Cardiac muscle cell (in vitro differentiated cells and primary cell): ENCODE data around the gene EID1. TPM values are rescaled to one million over a fixed set of nuclear protein-coding genes. Genes with fewer than 3 reads are reported as not detected.

Experiments
- DNase-seq, 2 donors: peaks; one replicate each; pipeline versions ENCODE4 v3.0.0 to v3.0.0-alpha.2; 2010 to 2017; ENCODE audit warnings: low read depth in 1 of 2, low spot score in 1 of 2
- H3K27ac ChIP-seq: fragments of 200-600 bp; sonication (generic); 2 replicates; pipeline ENCODE4 v1.5.1; 2016
- H3K27me3 ChIP-seq: fragments of 200-600 bp; sonication (generic); 2 replicates; pipeline ENCODE4 v1.6.0; 2016; ENCODE audit warnings: control low read depth
- H3K36me3 ChIP-seq: fragments of 200-600 bp; sonication (generic); 2 replicates; pipeline ENCODE4 v1.5.1; 2016; ENCODE audit warnings: control low read depth
- H3K4me1 ChIP-seq: fragments of 200-600 bp; sonication (generic); 2 replicates; pipeline ENCODE4 v1.8.1; 2017; ENCODE audit warnings: low read depth, mild to moderate bottlenecking, mixed run types
- H3K4me3 ChIP-seq: fragments of 200-600 bp; sonication (generic); 2 replicates; pipeline ENCODE4 v1.5.1; 2016; ENCODE audit warnings: mild to moderate bottlenecking
- H3K9me3 ChIP-seq: fragments of 200-600 bp; sonication (generic); 2 replicates; pipeline ENCODE4 v1.5.1; 2017; ENCODE audit warnings: low read depth, mild to moderate bottlenecking, control low read depth
- polyA plus RNA-seq: library from polyadenylated mRNA; unstranded; fragments of >200 nt; fragmentation: Nextera tagmentation; extraction: Ambion mirVana; gene quantifications from 2 replicates; pipeline ENCODE4 v1.2.1, GENCODE V29; 2016
- total RNA-seq: library from RNA; depleted of rRNA; stranded (reverse); fragments of >200 nt; gene quantifications from 2 replicates; pipeline ENCODE4 v1.2.3, GENCODE V29; 2016
- TF ChIP-seq, protein P1 (sequence below): IDR thresholded peaks from 2 replicates; pipeline ENCODE4 v1.5.1; 2012; ENCODE audit warnings: low read depth, mild to moderate bottlenecking, low read length

The EID1 gene
- total and polyA plus RNA-seq, 2 experiments from 2014 or later, result 355 to 422 TPM

- H3K36me3 ChIP-seq, result no peaks in the 10 kb centered on the region
- no peaks in the 10 kb centered on the region for H3K4me1 ChIP-seq
- TF ChIP-seq, protein P1, sequence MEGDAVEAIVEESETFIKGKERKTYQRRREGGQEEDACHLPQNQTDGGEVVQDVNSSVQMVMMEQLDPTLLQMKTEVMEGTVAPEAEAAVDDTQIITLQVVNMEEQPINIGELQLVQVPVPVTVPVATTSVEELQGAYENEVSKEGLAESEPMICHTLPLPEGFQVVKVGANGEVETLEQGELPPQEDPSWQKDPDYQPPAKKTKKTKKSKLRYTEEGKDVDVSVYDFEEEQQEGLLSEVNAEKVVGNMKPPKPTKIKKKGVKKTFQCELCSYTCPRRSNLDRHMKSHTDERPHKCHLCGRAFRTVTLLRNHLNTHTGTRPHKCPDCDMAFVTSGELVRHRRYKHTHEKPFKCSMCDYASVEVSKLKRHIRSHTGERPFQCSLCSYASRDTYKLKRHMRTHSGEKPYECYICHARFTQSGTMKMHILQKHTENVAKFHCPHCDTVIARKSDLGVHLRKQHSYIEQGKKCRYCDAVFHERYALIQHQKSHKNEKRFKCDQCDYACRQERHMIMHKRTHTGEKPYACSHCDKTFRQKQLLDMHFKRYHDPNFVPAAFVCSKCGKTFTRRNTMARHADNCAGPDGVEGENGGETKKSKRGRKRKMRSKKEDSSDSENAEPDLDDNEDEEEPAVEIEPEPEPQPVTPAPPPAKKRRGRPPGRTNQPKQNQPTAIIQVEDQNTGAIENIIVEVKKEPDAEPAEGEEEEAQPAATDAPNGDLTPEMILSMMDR, result peak; percentile 57
- no peaks in the 10 kb centered on the region for H3K9me3 ChIP-seq
- DNase-seq, result peak; percentile 51 to 85
- no peaks in the 10 kb centered on the region for H3K27me3 ChIP-seq
- H3K4me3 ChIP-seq, result no peak overlapping the region
- H3K27ac ChIP-seq, result no peak overlapping the region
These were observed 22.2 kb upstream of the EID1 start for GRCh38 chr15:48855501-48856440.

DNA sequence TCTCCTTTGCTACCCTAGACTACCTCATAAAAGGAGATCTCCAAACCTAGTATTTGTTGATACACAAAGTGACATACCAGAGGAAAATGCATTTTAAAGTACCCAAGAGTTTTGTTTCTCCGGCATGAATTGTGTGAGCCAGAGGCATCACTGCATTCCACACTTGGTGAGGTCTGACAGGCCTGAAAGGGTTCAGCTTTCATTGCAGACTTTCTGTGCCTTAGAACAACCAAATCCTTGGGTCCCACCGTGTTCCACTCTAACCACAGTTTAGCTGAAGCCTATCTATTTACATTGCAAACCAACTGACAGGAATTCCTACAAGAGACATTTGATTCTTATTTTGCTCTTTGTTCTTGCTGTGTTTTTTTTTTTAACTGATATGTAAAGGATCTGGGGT is 21.0 kb upstream of the EID1 start:
- Histone ChIP-seq H3K27ac (no peak overlapping the region), H3K4me1 (no peaks in the 10 kb centered on the region), H3K36me3 (no peaks in the 10 kb centered on the region), H3K4me3 (no peak overlapping the region), H3K9me3 (no peaks in the 10 kb centered on the region), H3K27me3 (no peaks in the 10 kb centered on the region)
- peak; percentile 30 for DNase-seq
- TF ChIP-seq, protein P1, result no peak

DNA sequence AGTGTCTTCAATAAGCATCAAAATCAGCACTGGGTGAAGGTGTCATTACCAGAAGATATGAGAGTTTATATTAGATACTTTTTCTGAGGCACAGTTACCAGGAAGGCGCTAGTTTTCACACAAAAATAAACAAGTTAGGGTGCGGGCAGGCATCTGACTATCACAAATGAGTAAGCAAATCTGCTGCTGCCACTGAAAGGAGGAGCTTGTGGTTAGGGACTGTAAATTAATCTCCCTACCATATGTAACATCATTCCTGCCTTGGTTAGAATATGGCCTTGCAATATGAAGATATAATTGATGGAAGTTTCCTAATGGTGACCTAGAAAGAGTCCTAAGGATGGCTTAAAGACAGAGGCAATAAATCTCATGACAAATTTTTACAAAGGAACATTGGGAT is 19.5 kb upstream of the EID1 start:
- Histone ChIP-seq H3K27ac (no peak overlapping the region), H3K4me1 (no peaks in the 10 kb centered on the region), H3K27me3 (no peaks in the 10 kb centered on the region), H3K4me3 (no peak overlapping the region), H3K36me3 (no peaks in the 10 kb centered on the region), H3K9me3 (no peaks in the 10 kb centered on the region)
- peak in 1 of 2 donors; percentile 57 for DNase-seq
- TF ChIP-seq, protein P1, result no peak

DNA sequence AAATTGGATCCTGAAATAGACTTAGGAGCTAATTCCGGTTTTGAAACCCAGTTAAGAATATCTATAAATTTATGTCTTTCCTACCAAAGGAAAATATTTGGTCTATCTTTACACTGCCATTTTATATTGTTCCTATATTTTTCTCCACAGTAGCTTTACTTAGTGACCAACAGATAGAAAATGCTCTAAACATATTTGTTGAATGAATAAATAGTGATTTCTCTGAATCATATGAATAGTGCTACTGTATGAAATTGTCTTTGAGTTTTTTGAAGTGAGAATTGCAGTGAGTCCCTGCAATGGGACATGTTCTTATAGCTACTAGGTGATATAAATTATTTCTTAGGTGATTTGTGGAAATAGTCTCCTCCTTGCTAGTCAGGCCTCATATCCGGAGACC is 18.5 kb upstream of the EID1 start:
- H3K36me3 ChIP-seq, result no peaks in the 10 kb centered on the region
- H3K4me1 ChIP-seq, result no peaks in the 10 kb centered on the region
- TF ChIP-seq, protein P1, result no peak
- no peaks in the 10 kb centered on the region for H3K27me3 ChIP-seq
- DNase-seq, result no peak
- H3K4me3 ChIP-seq, result no peak overlapping the region
- H3K9me3 ChIP-seq, result no peaks in the 10 kb centered on the region
- H3K27ac ChIP-seq, result no peak overlapping the region

DNA sequence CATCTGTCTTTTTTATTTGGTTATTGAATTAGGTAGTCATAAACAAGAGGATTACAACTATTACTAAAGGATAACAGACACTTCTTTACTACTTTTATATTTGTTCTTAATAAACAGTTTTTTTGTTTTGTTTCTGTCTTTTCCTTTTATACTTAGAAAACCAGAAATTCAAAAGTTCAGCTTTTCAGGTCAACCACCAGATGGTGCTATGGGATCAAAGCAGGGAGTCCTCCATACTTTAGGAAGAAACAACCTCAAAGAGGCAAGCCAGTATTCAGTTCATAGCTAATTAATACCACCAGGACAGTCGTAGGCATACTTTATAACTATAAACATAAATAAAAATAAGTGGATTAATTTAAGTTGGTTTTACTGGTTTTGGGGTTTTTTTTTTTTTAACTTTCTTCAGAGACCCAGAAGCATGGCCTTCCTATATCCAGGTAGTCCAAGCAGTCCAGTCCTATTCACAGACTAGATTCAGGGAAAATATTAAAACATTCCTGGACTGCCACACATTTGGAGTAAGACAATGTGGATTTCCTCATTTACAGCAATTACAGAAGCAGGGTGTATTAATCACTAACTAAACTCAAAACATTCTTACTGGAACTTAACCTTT is 16.0 kb upstream of the EID1 start:
- Histone ChIP-seq H3K27ac (no peak overlapping the region), H3K4me3 (no peak overlapping the region), H3K4me1 (no peaks in the 10 kb centered on the region), H3K36me3 (no peaks in the 10 kb centered on the region), H3K27me3 (no peaks in the 10 kb centered on the region), H3K9me3 (no peaks in the 10 kb centered on the region)
- TF ChIP-seq, protein P1, result peak; percentile 81
- peak; percentile 70 to 87 for DNase-seq
